H1 (cell line): ENCODE results near the gene TIMP3. TPM values are rescaled to one million over a fixed set of nuclear protein-coding genes. Genes with fewer than 3 reads are reported as not detected.

Experiments used
- CTCF ChIA-PET: fragments of 300-600 bp; sonication (Branson Sonifier 250); formaldehyde crosslinking; loops from one replicate; lab custom pipeline; 2021; ENCODE audit not compliant: partially characterized antibody; lab: Charles Lee
- POLR2A ChIA-PET: fragments of 300-600 bp; sonication (Branson Sonifier 250); formaldehyde crosslinking; loops from one replicate; lab custom pipeline; 2021; ENCODE audit warnings: inconsistent platforms; ENCODE audit not compliant: partially characterized antibody; lab: Charles Lee
- DNase-seq, 2 experiments: peaks; one replicate each; pipeline versions ENCODE4 v3.0.0 to v3.0.0-alpha.2; 2010 to 2022; ENCODE audit warnings: low spot score in 2 of 2, low read depth in 1 of 2, mixed read lengths in 1 of 2
- FAIRE-seq: peaks from 2 replicates; lab custom pipeline; 2011; peaks lifted over from hg19 to GRCh38; lab: Jason Lieb, UNC
- H2AFZ ChIP-seq: 2 replicates; pipeline ENCODE4 v1.8.1; 2012; ENCODE audit warnings: low read length, inconsistent platforms
- H2AK5ac ChIP-seq: 2 replicates; pipeline ENCODE4 v1.6.1; 2013; ENCODE audit warnings: low read depth, low read length
- H2BK120ac ChIP-seq: replicated peaks from 2 replicates; pipeline ENCODE3; 2013; ENCODE audit warnings: low read depth, low read length, inconsistent platforms
- H2BK12ac ChIP-seq: 2 replicates; pipeline ENCODE4 v1.6.1; 2013; ENCODE audit warnings: low read depth, low read length
- H2BK15ac ChIP-seq: 2 replicates; pipeline ENCODE4 v1.6.1; 2013; ENCODE audit warnings: low read length
- H2BK20ac ChIP-seq: 2 replicates; pipeline ENCODE4 v1.6.1; 2013; ENCODE audit warnings: low read length
- H2BK5ac ChIP-seq: 2 replicates; pipeline ENCODE4 v1.6.1; 2013; ENCODE audit warnings: low read depth, low read length
- H3K14ac ChIP-seq: 2 replicates; pipeline ENCODE4 v1.6.1; 2013; ENCODE audit warnings: inconsistent platforms; ENCODE audit not compliant: insufficient read length
- H3K18ac ChIP-seq: 2 replicates; pipeline ENCODE4 v1.6.1; 2013; ENCODE audit warnings: low read length; ENCODE audit errors: extremely low read depth
- H3K23ac ChIP-seq: 2 replicates; pipeline ENCODE4 v1.6.1; 2013; ENCODE audit warnings: inconsistent platforms; ENCODE audit not compliant: insufficient read length
- H3K23me2 ChIP-seq: 2 replicates; pipeline ENCODE4 v1.6.1; 2013; ENCODE audit warnings: low read depth, low read length
- H3K27ac ChIP-seq: 2 replicates; pipeline ENCODE4 v1.6.1; 2011; ENCODE audit warnings: low read depth, low read length, inconsistent platforms
- H3K27me3 ChIP-seq, 4 experiments: replicated peaks in 1 of 4; 1 replicate in 1 of 4; 2 replicates in 3 of 4; pipeline versions ENCODE4 v1.6.1 to v1.8.1; 2011 to 2013; ENCODE audit warnings: low read length in 3 of 4, mild to moderate bottlenecking in 3 of 4, inconsistent platforms in 2 of 4, mixed read lengths in 2 of 4, moderate library complexity in 1 of 4; ENCODE audit not compliant: control insufficient read depth in 3 of 4, insufficient read depth in 3 of 4; ENCODE audit errors: extremely low read depth in 1 of 4
- H3K36me3 ChIP-seq, 4 experiments: 2 replicates each; pipeline versions ENCODE4 v1.6.1 to v1.8.1; 2011 to 2013; ENCODE audit warnings: mild to moderate bottlenecking in 4 of 4, low read length in 3 of 4, moderate library complexity in 2 of 4, control low read depth in 1 of 4, inconsistent platforms in 1 of 4; ENCODE audit not compliant: insufficient read depth in 4 of 4, control insufficient read depth in 2 of 4
- H3K4ac ChIP-seq: replicated peaks from 2 replicates; pipeline ENCODE3; 2013; ENCODE audit warnings: low read length, low read depth, mixed read lengths, inconsistent platforms; ENCODE audit not compliant: insufficient read length
- H3K4me1 ChIP-seq, 4 experiments: replicated peaks in 1 of 4; 1 replicate in 1 of 4; 2 replicates in 3 of 4; pipeline versions ENCODE4 v1.6.1 to v1.8.1; 2011 to 2013; ENCODE audit warnings: low read length in 3 of 4, inconsistent platforms in 2 of 4, mixed read lengths in 1 of 4; ENCODE audit not compliant: insufficient read depth in 4 of 4, control insufficient read depth in 3 of 4
- H3K4me2 ChIP-seq, 2 experiments: 2 replicates each; pipeline versions ENCODE4 v1.6.1 to v1.8.1; 2011 to 2013; ENCODE audit warnings: low read depth in 2 of 2, low read length in 2 of 2, control low read depth in 1 of 2, inconsistent platforms in 1 of 2, mild to moderate bottlenecking in 1 of 2; ENCODE audit not compliant: insufficient read depth in 1 of 2
- H3K4me3 ChIP-seq, 4 experiments: fragments of 200-600, 300-600 bp in 1 of 4; sonication (generic), shearing (Covaris generic), sonication (Bioruptor Twin) in 1 of 4; 2 replicates each; pipeline versions ENCODE4 v1.5.1 to v1.8.1; 2011 to 2016; ENCODE audit warnings: low read length in 4 of 4, low read depth in 3 of 4, control low read depth in 2 of 4, inconsistent platforms in 2 of 4, mild to moderate bottlenecking in 2 of 4, mixed read lengths in 1 of 4, moderate library complexity in 1 of 4; ENCODE audit not compliant: insufficient read depth in 2 of 4; ENCODE audit errors: extremely low read depth in 1 of 4
- H3K56ac ChIP-seq: replicated peaks from 2 replicates; pipeline ENCODE3; 2013; ENCODE audit warnings: low read depth, mild to moderate bottlenecking, mixed read lengths, low read length, inconsistent platforms; ENCODE audit not compliant: insufficient read length
- H3K79me1 ChIP-seq: 2 replicates; pipeline ENCODE4 v1.6.1; 2013; ENCODE audit warnings: low read depth, low read length, control low read depth
- H3K79me2 ChIP-seq, 2 experiments: 2 replicates each; pipeline versions ENCODE4 v1.6.1 to v1.8.1; 2012 to 2013; ENCODE audit warnings: low read length in 2 of 2, mild to moderate bottlenecking in 2 of 2, inconsistent platforms in 1 of 2; ENCODE audit not compliant: insufficient read depth in 2 of 2, control insufficient read depth in 1 of 2
- H3K9ac ChIP-seq, 4 experiments: replicated peaks in 1 of 4; 1 replicate in 1 of 4; 2 replicates in 3 of 4; pipeline versions ENCODE4 v1.6.1 to v1.8.1; 2011 to 2013; ENCODE audit warnings: low read depth in 3 of 4, low read length in 3 of 4, control low read depth in 2 of 4, mild to moderate bottlenecking in 2 of 4, moderate library complexity in 2 of 4, inconsistent platforms in 1 of 4; ENCODE audit errors: extremely low read depth in 1 of 4
- H3K9me3 ChIP-seq, 2 experiments: 2 replicates each; pipeline versions ENCODE4 v1.6.1 to v1.8.1; 2012 to 2013; ENCODE audit warnings: mild to moderate bottlenecking in 2 of 2, moderate library complexity in 2 of 2, control low read depth in 1 of 2, inconsistent platforms in 1 of 2, low read depth in 1 of 2, low read length in 1 of 2, mixed read lengths in 1 of 2; ENCODE audit not compliant: insufficient read depth in 2 of 2
- H4K20me1 ChIP-seq, 2 experiments: replicated peaks in 1 of 2; 2 replicates each; pipeline versions ENCODE3 to v1.8.1; 2011 to 2013; ENCODE audit warnings: inconsistent platforms in 2 of 2, low read length in 2 of 2, mild to moderate bottlenecking in 1 of 2; ENCODE audit not compliant: insufficient read depth in 2 of 2, control insufficient read depth in 1 of 2
- H4K5ac ChIP-seq: 2 replicates; pipeline ENCODE4 v1.6.1; 2013; ENCODE audit warnings: low read length, low read depth, mixed read lengths, inconsistent platforms; ENCODE audit not compliant: insufficient read length
- H4K8ac ChIP-seq: 2 replicates; pipeline ENCODE4 v1.8.0; 2013; ENCODE audit warnings: mild to moderate bottlenecking, moderate library complexity, low read length, inconsistent platforms; ENCODE audit not compliant: insufficient read depth; ENCODE audit errors: extremely low read depth
- H4K91ac ChIP-seq: replicated peaks from 2 replicates; pipeline ENCODE3; 2013; ENCODE audit warnings: low read length, mixed read lengths, inconsistent platforms; ENCODE audit not compliant: insufficient read length
- CEBPB ChIP-seq: IDR thresholded peaks from 2 replicates; pipeline ENCODE4 v1.6.1; 2012; ENCODE audit warnings: low read depth, low read length
- CREB1 ChIP-seq: IDR thresholded peaks from 2 replicates; pipeline ENCODE4 v1.6.1; 2012; ENCODE audit warnings: inconsistent platforms
- JUND ChIP-seq: IDR thresholded peaks from 2 replicates; pipeline ENCODE4 v1.6.1; 2011; ENCODE audit warnings: mild to moderate bottlenecking, improper control_type of control experiment, low read length
- KDM1A ChIP-seq: fragments of 200-600, 300-600 bp; sonication (generic); IDR thresholded peaks from 2 replicates; pipeline ENCODE4 v1.7.1; 2016; ENCODE audit warnings: mild to moderate bottlenecking, low read length, borderline replicate concordance
- TEAD4 ChIP-seq: IDR thresholded peaks from 2 replicates; pipeline ENCODE4 v1.6.1; 2012; ENCODE audit warnings: low read depth, low read length, inconsistent platforms, mixed read lengths
- WGBS, 2 experiments: shearing (Covaris generic) in 1 of 2; methylation state at CpG; one replicate each; pipeline versions ENCODE4 v1.1.6 to v1.1.7; 2013 to 2015; ENCODE audit warnings: low lambda C conversion rate in 2 of 2, mixed read lengths in 2 of 2, inconsistent platforms in 1 of 2, low coverage in 1 of 2, missing lambda C conversion rate in 1 of 2; ENCODE audit not compliant: insufficient replicate concordance in 2 of 2, insufficient coverage in 1 of 2, insufficient read length in 1 of 2; ENCODE audit errors: extremely low coverage in 1 of 2, missing lambda C conversion rate in 1 of 2; 5-methylcytosine and 5-hydroxymethylcytosine counted together
- polyA plus RNA-seq, 7 experiments: library from polyadenylated mRNA; depleted of rRNA in 3 of 7; stranded (reverse) in 5 of 7; unstranded in 2 of 7; fragments of >200 nt in 5 of 7; fragments of 200-250 nt in 2 of 7; gene quantifications; 1 replicate in 5 of 7; 2 replicates in 1 of 7; 4 replicates in 1 of 7; pipeline versions ENCODE4 v1.2.1 to v1.2.3, GENCODE V29; 2011 to 2013; ENCODE audit warnings: missing spikeins in 2 of 7, mixed read lengths in 2 of 7
- total RNA-seq: library from RNA; stranded (reverse); fragmentation: NEBNext Ultra II Directional; extraction: Animal tissue kit (Norgen Biotek cat#: 25700); gene quantifications from 2 replicates; pipeline ENCODE4 v1.2.1, GENCODE V29; 2021

TIMP3 gene
- total and polyA plus RNA-seq, 2 of the 8 experiments (the other 6 are each of a cell fraction or from before 2014, with no cell fraction given) = 1.3 to 4.7 TPM

GRCh38 chr22:32805361-32805881 is 3.9 kb downstream of the TIMP3 start:
- no peak overlapping the region for H3K4me3 ChIP-seq
- no peak overlapping the region for H3K27ac ChIP-seq
- no peaks in the 10 kb centered on the region for H3K79me2 ChIP-seq
- no peak overlapping the region for H3K18ac ChIP-seq
- H4K91ac ChIP-seq = no peak overlapping the region
- H3K23ac ChIP-seq = no peak overlapping the region
- H3K23me2 ChIP-seq = peaks cover 9% of the 10 kb centered on the region; the same call in 1 of the 2 replicates
- no peak overlapping the region for H2AK5ac ChIP-seq
- WGBS, 2 experiments = 67% methylated on average over 4 of the region's 4 CpGs; no CpG with 5 or more reads in 1 of the 2 experiments
- H3K4me1 ChIP-seq = peaks cover 3 to 23% (median 9%) of the 10 kb centered on the region in 4 experiments
- no peak overlapping the region for H2BK5ac ChIP-seq
- no peak overlapping the region for H2BK15ac ChIP-seq
- H2BK20ac ChIP-seq = no peak overlapping the region
- no peaks in the 10 kb centered on the region for H3K79me1 ChIP-seq
- H4K8ac ChIP-seq = no peak overlapping the region
- no peak overlapping the region for H3K4ac ChIP-seq
- no peak overlapping the region for H2BK120ac ChIP-seq
- H3K56ac ChIP-seq = no peak overlapping the region
- CTCF ChIA-PET = interaction anchor here (0.6 to 11.3 kb wide), 5 partner anchors 10 to 570 kb away, joined by 3 to 96 read pairs (median 3); no protein-coding TSS in a partner anchor
- H4K5ac ChIP-seq = no peak overlapping the region
- no peak for FAIRE-seq
- TF ChIP-seq CREB1 (no peak), TEAD4 (no peak), KDM1A (peak; percentile 31; the same call in 1 of the 2 replicates), CEBPB (no peak), JUND (no peak)
- TF ChIP-seq, all 59 proteins: peak for 1
- no peak for DNase-seq
- no peak overlapping the region for H3K9ac ChIP-seq
- POLR2A ChIA-PET = no interaction called here
- no peak overlapping the region for H2BK12ac ChIP-seq
- H3K36me3 ChIP-seq = no peaks in the 10 kb centered on the region
- no peak overlapping the region for H3K4me2 ChIP-seq
- no peak overlapping the region for H2AFZ ChIP-seq
- no peaks in the 10 kb centered on the region for H3K9me3 ChIP-seq
- no peak overlapping the region for H3K14ac ChIP-seq
- peaks cover 9 to 29% of the 10 kb centered on the region in 2 experiments for H4K20me1 ChIP-seq
- H3K27me3 ChIP-seq = peaks cover 0 to 33% (median 24%) of the 10 kb centered on the region in 4 experiments; a peak in 5 of 7 replicates
